DMS53 (cell line): ENCODE data around the gene ARL2BP.
"Not testable (repeated sequence)": the region's sequence is repeated elsewhere in the genome, so short reads cannot be mapped to it uniquely, and the experiment has no call there.

Experiments
- DNase-seq: peaks from one replicate; lab custom pipeline; 2025; lab: John Stamatoyannopoulos, UW

The ARL2BP gene

GRCh38 chr16:57244767-57245471, at the start of gene ARL2BP:
TSS of gene ARL2BP (plus strand) at chr16:57245259. CDS start at chr16:57245368, 109 bp downstream.
- peak; percentile 99 for DNase-seq

DNA sequence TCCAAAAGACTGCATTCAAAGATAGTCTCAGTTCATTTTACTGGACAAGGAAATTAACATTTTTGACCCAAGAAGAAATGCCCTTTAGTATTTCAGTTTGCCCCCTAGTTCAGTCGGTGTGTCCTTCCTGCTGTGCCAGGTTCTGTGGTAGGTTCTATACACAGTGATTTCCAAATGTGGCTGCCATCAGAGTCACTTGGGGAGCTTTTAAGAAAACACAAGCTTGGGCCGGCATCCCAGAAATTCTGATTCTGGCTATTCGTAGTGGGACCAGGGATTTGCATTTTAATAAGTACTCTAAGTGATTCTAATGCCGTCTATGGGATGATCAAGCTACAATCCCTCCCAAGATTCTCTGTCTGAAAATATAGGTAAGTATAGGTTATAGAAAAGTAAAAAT, 48.8 kb upstream of the ARL2BP start:
- DNase-seq, result no peak

GRCh38 chr16:57196753-57197152, 48.3 kb upstream of the ARL2BP start:
- DNase-seq, result no peak

DNA sequence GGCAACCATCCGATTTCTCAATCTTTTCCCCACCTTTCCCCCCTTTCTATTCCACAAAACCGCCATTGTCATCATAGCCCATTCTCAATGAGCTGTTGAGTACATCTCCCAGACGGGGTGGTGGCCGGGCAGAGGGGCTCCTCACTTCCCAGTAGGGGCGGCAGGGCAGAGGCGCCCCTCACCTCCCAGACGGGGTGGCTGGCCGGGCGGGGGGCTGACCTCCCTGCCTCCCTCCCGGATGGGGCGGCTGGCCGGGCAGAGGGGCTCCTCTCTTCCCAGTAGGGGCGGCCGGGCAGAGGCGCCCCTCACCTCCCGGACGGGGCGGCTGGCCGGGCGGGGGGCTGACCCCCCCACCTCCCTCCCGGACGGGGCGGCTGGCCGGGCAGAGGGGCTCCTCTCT, 44.7 kb upstream of the ARL2BP start:
- not testable (repeated sequence) for DNase-seq

GRCh38 chr16:57200926-57201325, 44.1 kb upstream of the ARL2BP start:
- not testable (repeated sequence) for DNase-seq

DNA sequence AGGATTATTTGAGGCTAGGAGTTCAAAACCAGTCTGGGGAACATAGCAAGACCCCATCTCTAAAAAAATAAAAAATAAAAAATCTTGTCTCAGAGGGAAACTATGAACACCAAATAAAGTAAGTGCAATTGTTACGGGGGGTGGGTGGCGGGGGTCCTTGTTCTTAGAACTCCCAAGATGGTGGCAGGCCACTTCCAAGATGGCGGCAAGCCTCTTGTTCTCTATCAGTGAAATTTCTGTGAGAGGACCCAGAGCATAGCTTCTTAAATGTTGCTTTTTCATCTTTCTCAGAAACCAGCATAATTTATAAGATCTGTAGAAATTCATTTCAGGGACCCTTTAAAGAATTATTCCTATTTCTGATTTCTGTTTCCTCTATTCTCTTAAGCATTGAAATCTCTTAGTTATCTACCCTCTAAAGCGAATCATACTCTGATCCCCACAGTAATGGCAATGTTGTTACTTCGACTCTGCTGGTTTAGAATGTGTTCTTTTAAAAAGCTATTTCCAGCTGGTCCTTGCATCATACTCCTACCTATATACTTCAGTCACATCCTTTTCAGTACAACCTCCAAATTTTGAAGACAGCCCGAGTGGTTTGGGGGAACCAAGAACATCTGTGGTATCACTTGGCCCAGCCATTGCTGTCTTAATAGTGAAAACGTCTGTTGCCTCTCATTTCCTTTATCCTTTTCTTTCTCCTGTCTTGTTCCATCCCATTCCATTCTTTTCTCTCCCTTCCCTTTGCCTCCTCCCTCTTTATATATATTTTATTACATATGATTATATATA, 42.8 kb upstream of the ARL2BP start:
- no peak for DNase-seq

- no peak for DNase-seq
Measured at GRCh38 chr16:57203451-57203850, 41.6 kb upstream of the ARL2BP start.

- DNase-seq, result no peak
Measured at GRCh38 chr16:57204675-57205074, 40.4 kb upstream of the ARL2BP start.

GRCh38 chr16:57208926-57209325, 36.1 kb upstream of the ARL2BP start:
- DNase-seq, result no peak

DNA sequence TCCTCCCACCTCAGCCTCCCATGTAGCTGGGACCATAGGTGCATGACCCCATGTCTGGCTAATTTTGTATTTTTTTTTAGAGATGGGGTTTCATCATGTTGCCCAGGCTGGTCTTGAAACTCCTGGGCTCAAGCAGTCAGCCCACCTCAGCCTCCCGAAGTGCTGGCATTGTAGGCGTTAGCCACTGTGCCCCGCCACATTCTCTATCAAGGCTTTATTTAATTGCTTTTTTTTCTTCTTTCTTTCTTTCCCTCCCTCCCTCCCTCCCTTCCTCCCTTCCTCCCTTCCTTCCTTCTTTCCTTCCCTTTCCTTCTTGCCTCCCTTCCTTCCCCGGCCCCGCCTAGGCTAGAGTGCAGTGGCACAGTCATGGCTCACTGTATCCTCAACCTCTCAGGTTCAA, 35.3 kb upstream of the ARL2BP start:
- no peak for DNase-seq

- no peak for DNase-seq
Measured at GRCh38 chr16:57213462-57213861, 31.6 kb upstream of the ARL2BP start.

DNA sequence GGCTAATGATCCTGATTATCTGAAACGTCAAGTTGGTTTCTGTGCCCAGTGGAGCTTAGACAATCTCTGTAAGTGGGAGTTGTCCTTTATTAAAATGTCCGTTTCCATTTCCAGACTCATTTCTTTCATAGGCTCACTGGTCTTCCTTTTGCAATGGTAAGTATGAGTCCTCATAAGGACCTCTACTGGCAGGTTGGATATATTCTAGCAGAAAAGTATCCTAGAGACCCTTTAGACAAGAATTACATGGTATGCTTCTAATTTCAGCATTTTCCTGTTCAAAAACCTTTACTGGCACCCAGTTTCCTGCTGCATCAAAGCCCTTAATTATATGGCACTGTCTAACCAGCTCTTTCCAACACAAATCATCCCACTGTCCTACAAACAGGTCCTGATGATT, 28.1 kb upstream of the ARL2BP start:
- no peak for DNase-seq

DNA sequence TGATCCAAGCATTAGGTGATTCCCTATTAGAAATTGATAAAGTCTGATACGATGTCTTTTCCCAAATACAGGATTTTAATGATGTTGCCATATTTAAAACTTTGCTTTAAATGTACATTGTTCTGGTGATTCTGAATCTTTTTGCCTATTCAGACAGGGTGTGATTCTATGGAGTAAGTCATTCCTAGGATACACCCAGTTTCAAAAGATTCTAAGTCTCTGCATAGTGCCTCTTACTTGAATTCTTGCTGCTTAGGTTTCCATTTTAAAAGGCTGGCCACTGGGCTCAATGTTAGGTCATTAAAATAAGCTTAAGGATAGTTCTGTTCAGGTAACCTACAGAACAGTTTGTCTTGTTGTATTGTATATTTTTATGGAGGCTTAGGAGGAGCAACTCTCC, 22.0 kb upstream of the ARL2BP start:
- no peak for DNase-seq

- no peak for DNase-seq
Measured at GRCh38 chr16:57224651-57225335, 20.3 kb upstream of the ARL2BP start.

- DNase-seq, result no peak
Measured at GRCh38 chr16:57225978-57226377, 19.1 kb upstream of the ARL2BP start.

DNA sequence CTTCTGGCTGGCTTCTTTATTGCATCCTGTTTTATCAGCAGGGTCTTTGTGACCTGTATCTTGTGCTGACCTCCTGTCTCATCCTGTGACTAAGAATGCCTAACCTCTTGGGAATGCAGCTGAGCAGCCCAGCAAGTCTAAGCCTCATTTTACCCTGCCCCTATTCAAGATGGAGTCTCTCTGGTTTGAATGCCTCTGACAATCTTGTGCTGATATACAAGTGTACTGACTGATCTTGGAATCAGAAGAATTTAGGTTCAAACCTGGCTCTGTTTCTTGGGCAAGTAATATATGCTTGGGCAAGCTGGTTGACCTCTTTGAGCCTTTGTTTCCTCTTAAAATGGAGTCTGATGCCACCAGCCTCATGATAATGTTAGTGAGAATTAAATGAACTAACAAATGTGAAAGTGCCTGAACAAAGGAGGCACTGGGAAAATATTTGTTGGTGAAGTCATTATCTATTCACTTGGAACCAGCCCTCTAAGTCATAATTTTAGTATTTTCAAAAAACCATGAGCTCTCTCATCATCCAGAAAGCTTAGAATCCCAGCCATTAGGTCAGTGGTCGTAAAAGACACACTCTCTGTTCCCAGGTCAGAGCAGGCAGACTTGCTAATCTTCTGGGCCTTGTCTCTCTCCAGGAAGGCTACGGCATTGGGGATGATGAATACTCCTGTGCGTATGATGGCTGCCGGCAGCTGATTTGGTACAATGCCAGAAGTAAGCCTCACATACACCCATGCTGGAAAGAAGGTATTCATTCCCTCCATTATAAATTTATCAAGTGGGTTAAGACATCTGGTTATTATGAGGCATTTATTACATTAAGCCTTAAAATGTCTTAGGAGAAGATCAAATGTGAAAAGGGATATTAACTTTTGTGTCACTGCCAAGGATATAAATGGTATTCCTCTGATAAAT, 18.1 kb upstream of the ARL2BP start:
- DNase-seq, result no peak

- DNase-seq, result no peak
Measured at GRCh38 chr16:57229079-57229478, 16.0 kb upstream of the ARL2BP start.

GRCh38 chr16:57231821-57232350, 13.2 kb upstream of the ARL2BP start:
- no peak for DNase-seq

GRCh38 chr16:57233944-57234706, 10.9 kb upstream of the ARL2BP start:
- DNase-seq, result no peak

GRCh38 chr16:57234707-57235092, 10.4 kb upstream of the ARL2BP start:
- no peak for DNase-seq
